HG03558 (cell line): ENCODE measurements around the gene KIR3DL1.
"Not testable (repeated sequence)": the region's sequence is repeated elsewhere in the genome, so short reads cannot be mapped to it uniquely, and the experiment has no call there.

Source experiments
- ATAC-seq: cut with Tn5 transposase; IDR thresholded peaks from one replicate; pipeline ENCODE4 v1.9.1; 2021; ENCODE audit warnings: moderate number of reproducible peaks; ENCODE audit not compliant: unreplicated experiment; ENCODE audit errors: extremely low read depth

KIR3DL1 gene

DNA sequence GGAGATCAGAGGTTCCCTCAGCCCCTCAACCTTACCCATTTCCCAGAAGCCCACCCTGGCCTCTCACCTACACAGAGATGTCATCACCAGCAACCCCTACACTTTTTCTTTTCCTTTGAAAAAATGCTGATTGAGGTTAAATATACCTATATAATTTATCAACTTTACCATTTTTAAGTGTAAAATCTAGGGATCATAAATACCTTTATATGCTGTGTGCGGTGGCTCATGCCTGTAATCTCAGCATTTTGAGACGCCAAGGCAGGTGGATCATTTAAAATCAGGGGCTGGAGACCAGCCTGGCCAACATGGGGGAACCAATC lies 9.8 kb upstream of the KIR3DL1 start:
- ATAC-seq = no peak

GRCh38 chr19:54814571-54814970 lies 1.7 kb upstream of the KIR3DL1 start:
- not testable (repeated sequence) for ATAC-seq

- no peak for ATAC-seq
These were observed 1.6 kb downstream of the KIR3DL1 start for GRCh38 chr19:54817670-54818536.

GRCh38 chr19:54824416-54824815 lies 8.1 kb downstream of the KIR3DL1 start:
- not testable (repeated sequence) for ATAC-seq

- ATAC-seq = not testable (repeated sequence)
These were observed 9.1 kb downstream of the KIR3DL1 start for GRCh38 chr19:54825326-54825725.

DNA sequence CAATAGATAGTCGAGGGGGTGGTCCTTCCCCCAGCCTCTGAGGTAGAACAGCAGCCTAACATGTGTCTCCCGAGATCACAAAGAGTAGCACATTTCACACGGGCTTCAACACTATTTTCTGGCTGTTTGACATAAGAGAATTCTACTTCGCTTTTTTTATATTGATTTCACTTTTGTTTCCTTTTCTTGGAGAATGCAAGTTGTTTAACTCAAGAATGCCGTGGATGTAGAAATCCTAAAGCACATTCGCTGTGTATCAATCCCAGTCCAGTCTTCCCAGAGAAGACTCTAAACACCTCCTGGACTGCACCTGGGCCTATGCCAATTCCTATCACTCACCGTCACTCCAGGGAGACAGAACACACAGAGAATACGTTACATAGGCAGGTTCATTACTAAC lies 11.8 kb downstream of the KIR3DL1 start:
- ATAC-seq = not testable (repeated sequence)

- ATAC-seq = not testable (repeated sequence)
These were observed 16.2 kb downstream of the KIR3DL1 start, which contains the start of gene KIR2DS4 for GRCh38 chr19:54832496-54832895. Gene KIR2DS4, plus strand, starts transcription at chr19:54832676.

DNA sequence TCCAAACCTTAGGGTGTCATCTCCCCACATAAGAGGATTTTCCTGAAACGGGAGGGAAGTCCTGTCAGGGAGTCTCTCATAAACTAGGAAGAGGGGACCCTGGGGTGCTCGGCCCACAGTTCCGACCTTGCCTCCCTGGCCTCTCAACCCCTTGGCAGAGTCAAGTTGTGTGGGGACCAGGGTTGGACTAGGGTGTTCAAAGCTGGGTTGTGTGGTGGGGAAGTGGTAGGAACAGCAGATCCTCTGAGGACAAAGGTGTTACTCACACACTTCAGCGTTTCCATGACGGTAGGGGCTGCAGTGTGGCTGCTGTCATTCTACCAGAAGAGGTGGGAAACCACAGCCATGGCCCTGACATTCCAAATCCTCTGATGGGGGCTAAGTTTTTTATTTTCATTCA lies 18.9 kb downstream of the KIR3DL1 start:
- ATAC-seq = not testable (repeated sequence)

DNA sequence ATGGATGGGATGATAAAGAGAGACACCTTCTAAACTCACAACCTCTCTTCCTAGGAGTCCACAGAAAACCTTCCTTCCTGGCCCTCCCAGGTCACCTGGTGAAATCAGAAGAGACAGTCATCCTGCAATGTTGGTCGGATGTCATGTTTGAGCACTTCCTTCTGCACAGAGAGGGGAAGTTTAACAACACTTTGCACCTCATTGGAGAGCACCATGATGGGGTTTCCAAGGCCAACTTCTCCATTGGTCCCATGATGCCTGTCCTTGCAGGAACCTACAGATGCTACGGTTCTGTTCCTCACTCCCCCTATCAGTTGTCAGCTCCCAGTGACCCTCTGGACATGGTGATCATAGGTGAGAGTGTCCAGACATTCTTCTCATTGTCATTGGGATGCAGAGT lies 21.3 kb downstream of the KIR3DL1 start:
- not testable (repeated sequence) for ATAC-seq

DNA sequence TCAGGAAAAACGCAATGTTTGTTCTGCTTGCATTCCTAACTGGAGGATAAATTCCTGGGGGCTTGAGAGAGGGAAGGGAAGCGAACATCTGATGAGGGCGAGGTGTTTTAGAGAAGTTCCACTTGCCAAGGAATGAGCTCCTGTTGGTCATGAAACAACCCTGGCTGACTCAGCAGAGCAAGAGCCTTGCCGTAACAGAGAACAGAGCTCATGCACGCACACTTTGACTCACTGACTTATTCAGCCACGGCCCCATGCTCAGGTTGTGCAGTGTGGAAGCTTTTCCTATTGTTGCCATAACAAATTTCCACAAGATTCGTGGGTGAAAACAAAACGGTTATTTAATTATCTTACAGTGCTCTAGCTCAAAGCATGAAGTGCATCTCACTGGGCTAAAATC lies 26.9 kb downstream of the KIR3DL1 start:
- not testable (repeated sequence) for ATAC-seq

- not testable (repeated sequence) for ATAC-seq
These were observed 33.9 kb downstream of the KIR3DL1 start, which contains the start of gene KIR3DL2 for GRCh38 chr19:54850061-54850640. Gene KIR3DL2, plus strand, starts transcription at chr19:54850443. Its CDS starts 33 bp downstream, at chr19:54850476.

GRCh38 chr19:54850930-54851329 lies 34.7 kb downstream of the KIR3DL1 start:
- ATAC-seq = no peak

DNA sequence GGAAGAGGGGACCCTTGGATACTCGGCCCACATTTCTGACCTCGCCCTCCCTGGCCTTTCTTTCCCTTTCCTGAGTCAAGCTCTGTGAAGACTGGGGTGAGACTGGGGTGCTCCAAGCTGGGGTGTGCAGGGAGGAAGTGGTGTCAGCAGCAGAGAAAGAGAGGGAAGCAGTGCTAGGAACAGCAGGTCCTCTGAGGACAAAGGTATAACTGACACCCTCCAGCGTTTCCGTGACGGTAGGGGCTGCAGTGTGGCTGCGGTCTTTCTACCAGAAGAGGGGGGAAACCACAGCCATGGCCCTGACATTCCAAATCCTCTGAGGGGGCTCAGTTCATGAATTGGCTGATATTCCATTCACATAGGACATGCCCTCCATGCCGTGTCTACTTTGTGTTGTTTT lies 35.1 kb downstream of the KIR3DL1 start:
- no peak for ATAC-seq

GRCh38 chr19:54855241-54855640 lies 39.0 kb downstream of the KIR3DL1 start:
- ATAC-seq = not testable (repeated sequence)

DNA sequence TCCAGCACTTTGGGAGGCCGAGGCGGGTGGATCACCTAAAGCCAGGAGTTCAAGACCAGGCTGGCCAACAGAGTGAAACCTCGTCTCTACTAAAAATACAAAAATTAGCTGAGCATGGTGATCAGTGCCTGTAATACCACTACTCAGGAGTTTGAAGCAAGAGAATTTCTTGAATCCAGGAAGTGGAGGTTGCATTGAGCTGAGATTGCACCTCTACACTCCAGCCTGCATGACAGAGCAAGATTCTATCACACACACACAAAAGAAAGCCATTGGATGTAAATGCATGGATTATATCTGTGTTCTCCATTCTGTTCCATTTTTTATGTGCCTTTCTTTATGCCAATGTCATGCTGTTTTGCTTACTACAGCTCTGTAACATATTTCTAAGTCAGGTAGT lies 42.2 kb downstream of the KIR3DL1 start:
- not testable (repeated sequence) for ATAC-seq

GRCh38 chr19:54859421-54859820 lies 43.2 kb downstream of the KIR3DL1 start:
- not testable (repeated sequence) for ATAC-seq

- ATAC-seq = not testable (repeated sequence)
These were observed 47.2 kb downstream of the KIR3DL1 start for GRCh38 chr19:54863459-54863858.

DNA sequence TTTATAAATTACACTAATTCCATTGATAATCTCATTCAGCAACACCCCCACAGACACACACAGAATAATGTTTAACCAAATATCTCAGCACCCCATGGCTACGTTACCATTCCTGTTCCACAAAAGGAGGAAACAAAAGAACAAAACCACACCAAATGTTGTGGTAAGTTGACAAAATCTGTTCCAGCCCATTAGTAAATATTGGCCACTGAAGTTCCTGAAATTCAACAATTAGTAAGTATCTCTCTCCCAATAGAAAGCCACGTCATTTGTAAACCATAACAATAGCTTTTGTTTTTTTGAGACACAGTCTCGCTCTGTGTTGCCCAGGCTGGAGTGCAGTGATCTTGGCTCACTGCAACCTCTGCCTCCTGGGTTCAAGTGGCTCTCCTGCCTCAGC lies 55.4 kb downstream of the KIR3DL1 start:
- no peak for ATAC-seq

DNA sequence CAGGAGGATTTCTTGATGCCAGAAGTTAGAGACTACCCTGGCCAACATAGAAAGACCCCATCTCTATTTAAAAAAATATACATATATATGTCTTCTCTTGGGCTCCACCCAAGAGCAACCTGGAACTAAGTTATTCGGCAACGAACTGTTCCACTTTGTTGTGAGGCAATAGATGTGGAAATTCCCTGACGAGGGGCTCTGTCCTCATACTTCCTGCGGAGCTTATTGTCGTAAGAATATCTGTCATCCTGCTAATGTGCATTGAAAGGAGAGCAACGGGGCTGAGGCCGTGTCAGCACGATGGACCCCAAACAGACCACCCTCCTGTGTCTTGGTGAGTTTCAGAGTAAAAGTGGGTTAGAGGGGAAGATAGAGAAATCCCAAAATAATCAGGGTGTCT lies 57.7 kb downstream of the KIR3DL1 start, which contains the start of gene FCAR:
Gene FCAR, plus strand, starts transcription at position 246 of the 400 bp plus-strand sequence. Its CDS starts 55 bp downstream, at position 301.
- ATAC-seq = no peak

DNA sequence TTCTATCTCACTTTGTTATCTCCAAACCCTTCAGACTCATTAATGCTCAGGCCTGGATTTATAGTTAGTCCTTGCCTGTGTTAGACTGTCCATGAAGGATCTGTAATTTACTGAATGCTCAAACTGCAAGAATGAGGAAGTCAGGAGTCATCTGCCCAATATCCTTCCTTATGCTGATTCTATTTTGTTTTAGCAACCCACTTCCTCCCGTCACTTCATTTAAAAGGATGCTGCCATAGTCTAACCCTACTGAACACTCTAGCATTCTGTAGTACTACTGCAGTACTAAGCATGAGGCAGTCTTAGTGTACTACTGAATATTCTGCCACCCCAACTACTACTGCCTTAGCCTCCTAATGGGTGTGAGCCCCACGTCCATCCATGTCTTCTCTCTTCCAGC lies 59.2 kb downstream of the KIR3DL1 start:
- no peak for ATAC-seq

DNA sequence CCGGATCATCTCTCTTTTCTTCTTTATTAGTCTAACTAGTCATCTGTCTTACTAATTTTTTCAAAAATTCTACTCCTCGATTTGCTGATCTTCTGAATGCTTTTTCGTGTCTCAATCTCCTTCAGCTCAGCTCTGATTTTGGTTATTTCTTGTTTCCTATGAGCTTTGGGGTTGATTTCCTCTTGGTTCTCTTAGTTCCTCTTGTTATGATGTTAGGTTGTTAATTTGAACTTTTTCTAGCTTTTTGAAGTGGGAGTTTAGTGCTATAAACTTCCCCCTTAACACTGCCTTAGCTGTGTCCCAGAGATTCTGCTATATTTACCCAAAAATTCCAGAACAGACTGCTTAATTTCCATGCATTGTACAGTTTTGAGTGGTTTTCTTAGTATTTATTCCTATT lies 61.2 kb downstream of the KIR3DL1 start:
- no peak for ATAC-seq
